Activated gamma-delta T cell treated with anti-CD3 and anti-CD28 coated beads, Interleukin-2, amount 50 U/mL, for 16 hours (primary cell): ENCODE results near the gene EXOSC7.

Source experiments
- DNase-seq: peaks from one replicate; pipeline ENCODE4 v3.0.0-alpha.2; 2020; ENCODE audit warnings: low read depth

EXOSC7 gene

DNA sequence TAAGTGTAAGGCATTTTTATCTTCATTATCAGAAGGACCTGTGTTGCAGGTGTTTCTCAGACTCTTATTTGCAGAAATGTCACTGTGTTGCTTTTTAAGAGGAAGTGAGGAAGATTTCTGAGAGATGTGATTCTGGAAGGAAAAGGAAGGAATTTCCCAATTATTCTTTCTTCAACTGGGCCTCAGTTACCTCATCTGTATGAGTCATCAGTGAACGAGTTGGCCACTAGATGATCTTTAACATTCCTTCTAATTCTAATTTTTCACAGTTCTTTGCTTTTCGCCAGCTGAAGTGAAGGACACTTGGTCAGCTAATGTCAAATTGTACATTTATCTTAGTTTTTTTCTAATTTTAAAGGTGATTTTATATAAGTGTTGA is 79.0 kb downstream of the EXOSC7 start:
- DNase-seq: no peak

GRCh38 chr3:45055411-45056143 is 79.5 kb downstream of the EXOSC7 start:
- no peak for DNase-seq

DNA sequence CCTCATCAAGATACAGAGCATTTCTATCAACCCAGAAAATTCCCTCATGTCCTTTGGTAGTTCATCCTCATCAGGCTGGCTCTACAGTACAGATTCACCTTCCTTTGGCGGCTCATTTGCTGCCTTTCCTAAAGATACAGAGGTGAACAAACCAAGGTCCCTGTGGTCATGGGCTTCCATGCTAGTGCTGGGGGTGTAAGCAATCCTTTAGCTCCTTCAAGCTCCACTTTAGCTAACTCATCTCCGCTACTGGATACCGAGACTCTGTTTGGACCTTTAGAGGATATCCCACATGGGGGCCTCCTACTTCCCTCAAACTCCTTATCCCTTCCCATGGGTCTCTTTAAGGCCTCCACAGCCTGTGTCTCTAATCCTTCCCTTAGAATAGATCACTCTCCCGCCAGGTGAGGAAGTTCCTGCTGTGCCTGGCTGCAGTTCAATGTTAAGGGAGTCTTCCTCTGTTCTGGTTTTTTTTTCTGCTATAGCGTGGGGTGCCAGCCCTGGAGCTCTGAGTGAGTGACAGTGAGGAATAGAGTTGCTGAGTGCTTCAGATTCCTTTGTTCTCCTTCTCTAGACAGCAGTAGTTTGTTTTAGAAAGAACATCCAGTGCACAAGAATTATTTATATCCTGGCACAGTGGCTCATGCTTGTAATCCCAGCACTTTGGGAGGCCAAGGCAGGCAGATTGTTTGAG is 80.7 kb downstream of the EXOSC7 start:
- no peak for DNase-seq

DNA sequence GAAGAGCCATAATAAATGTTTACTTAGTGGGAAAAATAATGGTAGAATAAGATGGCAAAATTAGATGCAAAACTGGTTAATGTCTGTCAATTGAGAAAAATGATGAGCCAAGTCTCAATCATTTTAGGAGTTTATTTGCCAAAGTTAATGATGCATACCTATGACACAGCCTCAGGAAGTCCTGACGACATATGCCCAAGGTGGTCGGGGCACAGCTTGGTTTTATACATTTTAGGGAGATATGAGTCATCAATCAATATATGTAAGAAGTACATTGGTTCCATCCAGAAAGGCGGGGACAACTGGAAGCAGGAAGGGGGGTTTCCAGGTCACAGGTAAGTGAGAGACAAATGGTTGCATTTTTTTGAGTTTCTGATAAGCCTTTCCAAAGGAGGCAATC is 81.5 kb downstream of the EXOSC7 start:
- no peak for DNase-seq

DNA sequence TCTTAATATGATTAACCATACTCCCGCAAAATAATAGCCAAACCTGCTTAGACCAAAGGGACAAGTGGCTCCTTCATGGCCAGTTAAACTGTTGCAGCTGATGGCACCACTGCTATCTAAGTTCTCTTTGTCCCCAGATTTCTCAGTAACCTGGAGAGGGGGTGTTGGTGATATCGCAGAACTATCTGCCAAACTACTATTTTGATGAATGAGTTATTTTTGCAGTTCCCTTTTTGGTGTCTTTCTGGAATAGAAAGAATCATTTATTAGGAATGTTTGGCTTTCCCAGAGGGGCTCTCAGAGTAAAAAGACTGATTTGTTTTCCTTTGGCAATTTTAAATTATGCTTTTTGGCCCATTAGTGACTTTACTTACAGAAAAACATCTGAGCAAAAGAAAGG is 83.1 kb downstream of the EXOSC7 start:
- no peak for DNase-seq

- DNase-seq: no peak
These were observed 84.3 kb downstream of the EXOSC7 start for GRCh38 chr3:45060165-45060892.
